DMS 273 (cell line): Measurements from ENCODE around the gene ALX4.
A peak's percentile ranks its signal among the peaks of the same experiment; 100 is the strongest.

Experiments
- DNase-seq: peaks from one replicate; lab custom pipeline; 2025; ENCODE audit not compliant: unreplicated experiment; lab: John Stamatoyannopoulos, UW

The ALX4 gene

GRCh38 chr11:44268614-44269080, 41.3 kb downstream of the ALX4 start:
- DNase-seq: no peak

- no peak for DNase-seq
Observed at GRCh38 chr11:44267750-44268613, 42.0 kb downstream of the ALX4 start.

- no peak for DNase-seq
Observed at GRCh38 chr11:44267006-44267749, 42.8 kb downstream of the ALX4 start.

- DNase-seq: no peak
Observed at GRCh38 chr11:44266056-44266780, 43.7 kb downstream of the ALX4 start.

GRCh38 chr11:44264761-44265160, 45.2 kb downstream of the ALX4 start:
- DNase-seq: no peak

GRCh38 chr11:44264438-44264749, 45.5 kb downstream of the ALX4 start:
- DNase-seq: no peak

- no peak for DNase-seq
Observed at GRCh38 chr11:44263738-44264437, 46.1 kb downstream of the ALX4 start.

- peak; percentile 65 for DNase-seq
Observed at GRCh38 chr11:44261800-44262591, 47.9 kb downstream of the ALX4 start.

- DNase-seq: no peak
Observed at GRCh38 chr11:44260081-44260480, 49.9 kb downstream of the ALX4 start.

GRCh38 chr11:44258839-44259420, 51.0 kb downstream of the ALX4 start:
- no peak for DNase-seq

- no peak for DNase-seq
Observed at GRCh38 chr11:44258190-44258489, 51.8 kb downstream of the ALX4 start.

GRCh38 chr11:44257338-44258189, 52.4 kb downstream of the ALX4 start:
- no peak for DNase-seq

- peak; percentile 8 for DNase-seq
Observed at GRCh38 chr11:44256673-44257291, 53.2 kb downstream of the ALX4 start.

GRCh38 chr11:44255406-44256071, 54.4 kb downstream of the ALX4 start:
- no peak for DNase-seq

- DNase-seq: no peak
Observed at GRCh38 chr11:44252999-44253602, 56.8 kb downstream of the ALX4 start.

GRCh38 chr11:44250421-44250820, 59.5 kb downstream of the ALX4 start:
- DNase-seq: no peak

GRCh38 chr11:44248109-44248508, 61.8 kb downstream of the ALX4 start:
- no peak for DNase-seq

- DNase-seq: no peak
Observed at GRCh38 chr11:44247508-44247907, 62.4 kb downstream of the ALX4 start.
